GM12878 (cell line): Measurements from ENCODE around the gene SLC22A23. TPM values are rescaled to one million over a fixed set of nuclear protein-coding genes. Genes with fewer than 3 reads are reported as not detected.

Experiments
- ATAC-seq: fragments of 200-7000 bp; cut with Tn5 transposase; 3 replicates; pipeline ENCODE4 v1.9.1; 2020; ENCODE audit warnings: mild to moderate bottlenecking, moderate library complexity
- BruUV-seq: library from RNA; stranded (reverse); fragments of 400-500 nt; replicated peaks from 2 replicates; lab custom pipeline; 2021; lab: Mats Ljungman, UMichigan
- CTCF ChIA-PET: fragments of 300-600 bp; sonication (Branson Sonifier 250); formaldehyde crosslinking; extraction: SDS; loops from one replicate; lab custom pipeline; 2021; ENCODE audit warnings: inconsistent platforms; lab: Yijun Ruan, JAX
- POLR2A ChIA-PET: fragments of 350-600 bp; formaldehyde crosslinking; extraction: SDS; loops from one replicate; lab custom pipeline; 2021; ENCODE audit warnings: inconsistent platforms; lab: Charles Lee
- RAD21 ChIA-PET: fragments of 300-600 bp; sonication (Branson Sonifier 250); formaldehyde crosslinking; loops from one replicate; lab custom pipeline; 2023; ENCODE audit warnings: antibody characterized with exemption; ENCODE audit not compliant: unreplicated experiment; lab: Charles Lee
- SMC1A ChIA-PET: fragments of 300-600 bp; sonication (Branson Sonifier 250); formaldehyde crosslinking; loops from one replicate; lab custom pipeline; 2023; ENCODE audit not compliant: unreplicated experiment, uncharacterized antibody; lab: Charles Lee
- DNase-seq: peaks from one replicate; pipeline ENCODE4 v3.0.0-alpha.2; 2011; ENCODE audit warnings: low read depth, low spot score
- FAIRE-seq: peaks from 3 replicates; lab custom pipeline; 2011; peaks lifted over from hg19 to GRCh38; lab: Jason Lieb, UNC
- H2AFZ ChIP-seq: 2 replicates; pipeline ENCODE4 v1.6.0; 2011; ENCODE audit warnings: low read depth, low read length, control low read depth; ENCODE audit not compliant: control insufficient read depth
- H3K27ac ChIP-seq: 2 replicates; pipeline ENCODE4 v1.5.1; 2011; ENCODE audit warnings: control low read depth; ENCODE audit not compliant: control insufficient read depth, insufficient read depth
- H3K27me3 ChIP-seq, 2 experiments: replicated peaks in 1 of 2; 2 replicates each; pipeline versions ENCODE4 v1.6.0 to v1.6.1; 2011; ENCODE audit warnings: low read length in 1 of 2; ENCODE audit not compliant: control insufficient read depth in 2 of 2, insufficient read depth in 2 of 2
- H3K36me3 ChIP-seq, 2 experiments: 2 replicates each; pipeline ENCODE4 v1.5.1; 2011; ENCODE audit warnings: low read length in 1 of 2; ENCODE audit not compliant: control insufficient read depth in 2 of 2, insufficient read depth in 2 of 2
- H3K4me1 ChIP-seq: 2 replicates; pipeline ENCODE4 v1.6.1; 2011; ENCODE audit warnings: mild to moderate bottlenecking, low read length, moderate library complexity, mixed read lengths; ENCODE audit not compliant: control insufficient read depth, insufficient read depth
- H3K4me2 ChIP-seq: 2 replicates; pipeline ENCODE4 v1.6.0; 2011; ENCODE audit warnings: control low read depth; ENCODE audit not compliant: control insufficient read depth, insufficient read depth
- H3K4me3 ChIP-seq: fragments of 200-600 bp; sonication (generic); 2 replicates; pipeline ENCODE4 v1.5.1; 2016
- H3K79me2 ChIP-seq: 2 replicates; pipeline ENCODE4 v1.6.0; 2011; ENCODE audit warnings: low read length; ENCODE audit not compliant: control insufficient read depth, insufficient read depth
- H3K9ac ChIP-seq: 2 replicates; pipeline ENCODE4 v1.8.0; 2011; ENCODE audit warnings: low read length, control low read depth, mixed read lengths; ENCODE audit not compliant: control insufficient read depth, insufficient read depth
- H3K9me3 ChIP-seq: replicated peaks from 3 replicates; pipeline ENCODE4 v1.5.1; 2011; ENCODE audit warnings: mild to moderate bottlenecking, low read length; ENCODE audit not compliant: control insufficient read depth, insufficient read depth
- H4K20me1 ChIP-seq: 2 replicates; pipeline ENCODE4 v1.6.0; 2011; ENCODE audit not compliant: control insufficient read depth, insufficient read depth
- ATF7 ChIP-seq: fragments of 450-650 bp; IDR thresholded peaks from 2 replicates; pipeline ENCODE4 v1.6.1; 2016; ENCODE audit warnings: low read depth, mild to moderate bottlenecking
- BMI1 ChIP-seq: fragments of 450-650 bp; IDR thresholded peaks from 2 replicates; pipeline ENCODE4 v1.6.1; 2016; ENCODE audit warnings: mild to moderate bottlenecking, moderate library complexity, borderline replicate concordance
- CBFB ChIP-seq: IDR thresholded peaks from 2 replicates; pipeline ENCODE4 v1.6.1; 2016; ENCODE audit warnings: antibody characterized with exemption, low read depth
- CBX5 ChIP-seq: sonication (generic); IDR thresholded peaks from 2 replicates; pipeline ENCODE4 v1.6.1; 2016; ENCODE audit warnings: low read depth, moderate library complexity, mild to moderate bottlenecking, inconsistent platforms
- GATAD2B ChIP-seq: fragments of 450-650 bp; conservative IDR thresholded peaks from 2 replicates; pipeline ENCODE4 v1.6.1; 2017; ENCODE audit warnings: low read depth, mild to moderate bottlenecking, moderate library complexity
- KAT2A ChIP-seq: conservative IDR thresholded peaks from 2 replicates; pipeline ENCODE4 v1.6.1; 2011; ENCODE audit warnings: low read depth, low read length; ENCODE audit not compliant: control insufficient read depth
- MEF2B ChIP-seq: fragments of 450-650 bp; IDR thresholded peaks from 2 replicates; pipeline ENCODE4 v1.6.1; 2018; ENCODE audit warnings: mild to moderate bottlenecking, moderate library complexity; ENCODE audit not compliant: partially characterized antibody, poor library complexity, severe bottlenecking
- MYB ChIP-seq: fragments of 150-350 bp; IDR thresholded peaks from 2 replicates; pipeline ENCODE4 v1.6.1; 2014; ENCODE audit warnings: mild to moderate bottlenecking, low read depth, low read length, borderline replicate concordance
- NFYB ChIP-seq: IDR thresholded peaks from 2 replicates; pipeline ENCODE4 v1.6.1; 2011; ENCODE audit warnings: low read depth, mild to moderate bottlenecking, low read length, improper control_type of control experiment, moderate library complexity; ENCODE audit not compliant: insufficient read depth
- NR2C2 ChIP-seq: IDR thresholded peaks from 2 replicates; pipeline ENCODE4 v1.6.1; 2011; ENCODE audit warnings: borderline replicate concordance, low read depth; ENCODE audit not compliant: control insufficient read depth, insufficient read length
- RAD21 ChIP-seq: IDR thresholded peaks from 2 replicates; pipeline ENCODE4 v1.6.1; 2011; ENCODE audit warnings: mild to moderate bottlenecking, low read depth, low read length, moderate library complexity; ENCODE audit not compliant: insufficient read depth
- SMAD1 ChIP-seq: fragments of 450-650 bp; IDR thresholded peaks from 2 replicates; pipeline ENCODE4 v1.6.1; 2018; ENCODE audit warnings: mild to moderate bottlenecking, low read depth; ENCODE audit not compliant: partially characterized antibody
- WGBS: methylation state at CpG from one replicate; pipeline ENCODE4 v1.1.6; 2016; ENCODE audit warnings: low lambda C conversion rate; ENCODE audit not compliant: insufficient replicate concordance, insufficient coverage; ENCODE audit errors: missing lambda C conversion rate; 5-methylcytosine and 5-hydroxymethylcytosine counted together
- in situ Hi-C: fragments of 300-500 bp; cut with MboI; formaldehyde crosslinking; loops from 9 replicates; pipeline ENCODE4 v1.14.3; 2018; ENCODE audit warnings: mixed read lengths
- intact Hi-C: fragments of 100-400 bp; cut with micrococcal nuclease; formaldehyde crosslinking; loops from one replicate; pipeline ENCODE4 v1.14.2; 2022; ENCODE audit not compliant: unreplicated experiment
- polyA plus RNA-seq, 11 experiments: library from polyadenylated mRNA; depleted of rRNA in 4 of 11; unstranded in 6 of 11; stranded (reverse) in 5 of 11; fragments of >200 nt; fragmentation: Nextera tagmentation in 4 of 11; fragmentation: Illumina TruSeq in 1 of 11; extraction: Ambion mirVana in 4 of 11; extraction: Trizol in 1 of 11; gene quantifications; 1 replicate in 1 of 11; 2 replicates in 10 of 11; pipeline versions ENCODE4 v1.2.1 to v1.2.3, GENCODE V29; 2011 to 2016; ENCODE audit warnings: inconsistent platforms in 2 of 11, missing spikeins in 2 of 11, low read depth in 1 of 11
- total RNA-seq, 4 experiments: library from RNA; depleted of rRNA in 3 of 4; stranded (reverse); fragments of >200 nt in 3 of 4; fragmentation: Illumina TruSeq in 1 of 4; extraction: Trizol in 1 of 4; gene quantifications; 2 replicates each; pipeline versions ENCODE4 v1.2.1 to v1.2.3, GENCODE V29; 2013 to 2021
- TF ChIP-seq, protein P1 (sequence below): fragments of 450-650 bp; IDR thresholded peaks from 2 replicates; pipeline ENCODE4 v1.6.1; 2018; ENCODE audit warnings: mild to moderate bottlenecking, low read depth, moderate library complexity; ENCODE audit not compliant: partially characterized antibody
- TF ChIP-seq, protein P2 (sequence below): IDR thresholded peaks from 2 replicates; pipeline ENCODE4 v1.6.1; 2011; ENCODE audit warnings: mild to moderate bottlenecking, low read depth, low read length, moderate library complexity; ENCODE audit not compliant: insufficient replicate concordance
- TF ChIP-seq, protein P3 (sequence below): fragments of 450-650 bp; IDR thresholded peaks from 2 replicates; pipeline ENCODE4 v1.6.1; 2017; ENCODE audit warnings: mild to moderate bottlenecking, moderate library complexity

SLC22A23 gene
- total and polyA plus RNA-seq, 10 of the 15 experiments (the other 5 are each of a cell fraction or from before 2014, with no cell fraction given), result 0.20 to 2.4 (median 0.74) TPM

DNA sequence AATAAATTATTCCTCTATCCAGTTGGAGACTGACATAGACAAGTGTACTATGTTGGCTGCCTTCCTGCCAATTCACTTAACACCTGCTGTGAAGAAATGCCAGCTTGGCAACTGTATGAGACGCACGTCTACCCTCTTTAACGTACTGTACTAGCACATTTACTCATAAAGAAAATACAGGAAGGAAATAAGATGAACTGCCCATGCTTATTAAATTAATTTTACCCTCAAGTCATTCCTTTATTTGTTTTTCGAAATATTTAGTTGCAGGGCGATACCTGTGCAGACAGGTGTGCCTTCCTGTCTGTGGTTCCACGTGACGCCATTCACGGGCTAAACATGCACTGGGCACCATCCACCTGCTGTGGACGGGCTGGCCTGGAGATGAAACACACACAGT lies 146.1 kb downstream of the SLC22A23 start:
- Histone ChIP-seq H3K27me3 (no peaks in the 10 kb centered on the region), H4K20me1 (no peaks in the 10 kb centered on the region), H3K4me3 (no peak overlapping the region), H3K36me3 (no peaks in the 10 kb centered on the region), H3K9me3 (no peaks in the 10 kb centered on the region; the same call in 2 of the 3 replicates), H3K9ac (no peak overlapping the region), H3K79me2 (no peaks in the 10 kb centered on the region), H2AFZ (no peak overlapping the region), H3K4me1 (no peaks in the 10 kb centered on the region), H3K27ac (no peak overlapping the region), H3K4me2 (no peak overlapping the region)
- DNase-seq (no peak), FAIRE-seq (no peak), ATAC-seq (no peak)
- no TSS peak for BruUV-seq
- CTCF ChIA-PET, result interaction anchor here (1.1 kb wide), 1 partner anchor 12 kb away, joined by 4 read pairs; no protein-coding TSS in a partner anchor
- POLR2A ChIA-PET, result no interaction called here
- no peak for TF ChIP-seq CBFB
- TF ChIP-seq, protein P1, sequence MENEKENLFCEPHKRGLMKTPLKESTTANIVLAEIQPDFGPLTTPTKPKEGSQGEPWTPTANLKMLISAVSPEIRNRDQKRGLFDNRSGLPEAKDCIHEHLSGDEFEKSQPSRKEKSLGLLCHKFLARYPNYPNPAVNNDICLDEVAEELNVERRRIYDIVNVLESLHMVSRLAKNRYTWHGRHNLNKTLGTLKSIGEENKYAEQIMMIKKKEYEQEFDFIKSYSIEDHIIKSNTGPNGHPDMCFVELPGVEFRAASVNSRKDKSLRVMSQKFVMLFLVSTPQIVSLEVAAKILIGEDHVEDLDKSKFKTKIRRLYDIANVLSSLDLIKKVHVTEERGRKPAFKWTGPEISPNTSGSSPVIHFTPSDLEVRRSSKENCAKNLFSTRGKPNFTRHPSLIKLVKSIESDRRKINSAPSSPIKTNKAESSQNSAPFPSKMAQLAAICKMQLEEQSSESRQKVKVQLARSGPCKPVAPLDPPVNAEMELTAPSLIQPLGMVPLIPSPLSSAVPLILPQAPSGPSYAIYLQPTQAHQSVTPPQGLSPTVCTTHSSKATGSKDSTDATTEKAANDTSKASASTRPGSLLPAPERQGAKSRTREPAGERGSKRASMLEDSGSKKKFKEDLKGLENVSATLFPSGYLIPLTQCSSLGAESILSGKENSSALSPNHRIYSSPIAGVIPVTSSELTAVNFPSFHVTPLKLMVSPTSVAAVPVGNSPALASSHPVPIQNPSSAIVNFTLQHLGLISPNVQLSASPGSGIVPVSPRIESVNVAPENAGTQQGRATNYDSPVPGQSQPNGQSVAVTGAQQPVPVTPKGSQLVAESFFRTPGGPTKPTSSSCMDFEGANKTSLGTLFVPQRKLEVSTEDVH, result no peak
- no peak for TF ChIP-seq ATF7
- TF ChIP-seq MEF2B, result no peak
- TF ChIP-seq, protein P2, sequence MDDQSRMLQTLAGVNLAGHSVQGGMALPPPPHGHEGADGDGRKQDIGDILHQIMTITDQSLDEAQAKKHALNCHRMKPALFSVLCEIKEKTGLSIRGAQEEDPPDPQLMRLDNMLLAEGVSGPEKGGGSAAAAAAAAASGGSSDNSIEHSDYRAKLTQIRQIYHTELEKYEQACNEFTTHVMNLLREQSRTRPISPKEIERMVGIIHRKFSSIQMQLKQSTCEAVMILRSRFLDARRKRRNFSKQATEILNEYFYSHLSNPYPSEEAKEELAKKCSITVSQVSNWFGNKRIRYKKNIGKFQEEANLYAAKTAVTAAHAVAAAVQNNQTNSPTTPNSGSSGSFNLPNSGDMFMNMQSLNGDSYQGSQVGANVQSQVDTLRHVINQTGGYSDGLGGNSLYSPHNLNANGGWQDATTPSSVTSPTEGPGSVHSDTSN, result no peak
- TF ChIP-seq KAT2A, result no peak
- TF ChIP-seq MYB, result no peak
- no peak for TF ChIP-seq BMI1
- no peak for TF ChIP-seq SMAD1
- TF ChIP-seq, protein P3, sequence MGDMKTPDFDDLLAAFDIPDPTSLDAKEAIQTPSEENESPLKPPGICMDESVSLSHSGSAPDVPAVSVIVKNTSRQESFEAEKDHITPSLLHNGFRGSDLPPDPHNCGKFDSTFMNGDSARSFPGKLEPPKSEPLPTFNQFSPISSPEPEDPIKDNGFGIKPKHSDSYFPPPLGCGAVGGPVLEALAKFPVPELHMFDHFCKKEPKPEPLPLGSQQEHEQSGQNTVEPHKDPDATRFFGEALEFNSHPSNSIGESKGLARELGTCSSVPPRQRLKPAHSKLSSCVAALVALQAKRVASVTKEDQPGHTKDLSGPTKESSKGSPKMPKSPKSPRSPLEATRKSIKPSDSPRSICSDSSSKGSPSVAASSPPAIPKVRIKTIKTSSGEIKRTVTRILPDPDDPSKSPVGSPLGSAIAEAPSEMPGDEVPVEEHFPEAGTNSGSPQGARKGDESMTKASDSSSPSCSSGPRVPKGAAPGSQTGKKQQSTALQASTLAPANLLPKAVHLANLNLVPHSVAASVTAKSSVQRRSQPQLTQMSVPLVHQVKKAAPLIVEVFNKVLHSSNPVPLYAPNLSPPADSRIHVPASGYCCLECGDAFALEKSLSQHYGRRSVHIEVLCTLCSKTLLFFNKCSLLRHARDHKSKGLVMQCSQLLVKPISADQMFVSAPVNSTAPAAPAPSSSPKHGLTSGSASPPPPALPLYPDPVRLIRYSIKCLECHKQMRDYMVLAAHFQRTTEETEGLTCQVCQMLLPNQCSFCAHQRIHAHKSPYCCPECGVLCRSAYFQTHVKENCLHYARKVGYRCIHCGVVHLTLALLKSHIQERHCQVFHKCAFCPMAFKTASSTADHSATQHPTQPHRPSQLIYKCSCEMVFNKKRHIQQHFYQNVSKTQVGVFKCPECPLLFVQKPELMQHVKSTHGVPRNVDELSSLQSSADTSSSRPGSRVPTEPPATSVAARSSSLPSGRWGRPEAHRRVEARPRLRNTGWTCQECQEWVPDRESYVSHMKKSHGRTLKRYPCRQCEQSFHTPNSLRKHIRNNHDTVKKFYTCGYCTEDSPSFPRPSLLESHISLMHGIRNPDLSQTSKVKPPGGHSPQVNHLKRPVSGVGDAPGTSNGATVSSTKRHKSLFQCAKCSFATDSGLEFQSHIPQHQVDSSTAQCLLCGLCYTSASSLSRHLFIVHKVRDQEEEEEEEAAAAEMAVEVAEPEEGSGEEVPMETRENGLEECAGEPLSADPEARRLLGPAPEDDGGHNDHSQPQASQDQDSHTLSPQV, result no peak
- no peak for TF ChIP-seq NFYB
- TF ChIP-seq GATAD2B, result no peak
- no peak for TF ChIP-seq CBX5
- TF ChIP-seq NR2C2, result no peak
- no peak for TF ChIP-seq RAD21
- SMC1A ChIA-PET, result no interaction called here
- intact Hi-C loops (no loop called here), in situ Hi-C loops (no loop called here)
- 39% methylated on average over 9 of the region's 9 CpGs for whole genome bisulfite sequencing
- RAD21 ChIA-PET, result no interaction called here
